Activated CD8-positive, alpha-beta memory T cell treated with anti-CD3 and anti-CD28 coated beads, Interleukin-2, amount 50 U/mL, for 1 hour (primary cell): ENCODE results near the gene BCL6.
"Not testable (repeated sequence)": the region's sequence is repeated elsewhere in the genome, so short reads cannot be mapped to it uniquely, and the experiment has no call there.

Experiments
- DNase-seq: peaks from one replicate; pipeline ENCODE4 v3.0.0-alpha.2; 2020; ENCODE audit errors: extremely low read depth

Gene BCL6

GRCh38 chr3:187714404-187714979 lies 30.8 kb downstream of the BCL6 start:
- DNase-seq: no peak

- DNase-seq: no peak
Observed at GRCh38 chr3:187713504-187713903, 31.8 kb downstream of the BCL6 start.

GRCh38 chr3:187709155-187709554 lies 36.1 kb downstream of the BCL6 start:
- DNase-seq: no peak

- no peak for DNase-seq
Observed at GRCh38 chr3:187708696-187709095, 36.6 kb downstream of the BCL6 start.

GRCh38 chr3:187706971-187707370 lies 38.3 kb downstream of the BCL6 start:
- DNase-seq: no peak

- no peak for DNase-seq
Observed at GRCh38 chr3:187705164-187705563, 40.1 kb downstream of the BCL6 start.

GRCh38 chr3:187702507-187703033 lies 42.7 kb downstream of the BCL6 start, which contains the start of gene RTP2:
TSS of gene RTP2 (minus strand) at chr3:187702557. CDS start at chr3:187702128, 429 bp downstream.
- DNase-seq: no peak

GRCh38 chr3:187700249-187700648 lies 45.0 kb downstream of the BCL6 start:
- DNase-seq: no peak

GRCh38 chr3:187698499-187699399 lies 46.5 kb downstream of the BCL6 start:
- DNase-seq: no peak

GRCh38 chr3:187696021-187696420 lies 49.2 kb downstream of the BCL6 start:
- DNase-seq: no peak

GRCh38 chr3:187695449-187695848 lies 49.8 kb downstream of the BCL6 start:
- no peak for DNase-seq

GRCh38 chr3:187694801-187695200 lies 50.5 kb downstream of the BCL6 start:
- no peak for DNase-seq

- DNase-seq: no peak
Observed at GRCh38 chr3:187693431-187693830, 51.8 kb downstream of the BCL6 start.

GRCh38 chr3:187689984-187690383 lies 55.3 kb downstream of the BCL6 start:
- no peak for DNase-seq

- no peak for DNase-seq
Observed at GRCh38 chr3:187686621-187687273, 58.5 kb downstream of the BCL6 start.

GRCh38 chr3:187685948-187686347 lies 59.3 kb downstream of the BCL6 start:
- no peak for DNase-seq

- DNase-seq: no peak
Observed at GRCh38 chr3:187684880-187685279, 60.4 kb downstream of the BCL6 start.

GRCh38 chr3:187684444-187684843 lies 60.8 kb downstream of the BCL6 start:
- DNase-seq: no peak

- not testable (repeated sequence) for DNase-seq
Observed at GRCh38 chr3:187681756-187682155, 63.5 kb downstream of the BCL6 start.

- no peak for DNase-seq
Observed at GRCh38 chr3:187679638-187680396, 65.5 kb downstream of the BCL6 start.

- no peak for DNase-seq
Observed at GRCh38 chr3:187678726-187679268, 66.5 kb downstream of the BCL6 start.
